A549 (cell line): Measurements from ENCODE around the gene CARTPT. TPM values are rescaled to one million over a fixed set of nuclear protein-coding genes. Genes with fewer than 3 reads are reported as not detected.

Experiments
- ATAC-seq, 2 experiments: fragments of 200-7000 bp in 1 of 2; fragments of >200 bp in 1 of 2; cut with Nextera tagmentation in 1 of 2; cut with Tn5 transposase in 1 of 2; 3 replicates each; pipeline versions ENCODE4 v1.8.0 to v1.9.1; 2018 to 2020; ENCODE audit warnings: mild to moderate bottlenecking in 1 of 2, moderate library complexity in 1 of 2
- CTCF ChIA-PET: fragments of 300-600 bp; sonication (Branson Sonifier 250); formaldehyde crosslinking; extraction: SDS; loops from one replicate; lab custom pipeline; 2021; ENCODE audit warnings: antibody characterized with exemption, inconsistent platforms; lab: Yijun Ruan, JAX
- POLR2A ChIA-PET: fragments of 350-600 bp; formaldehyde crosslinking; extraction: SDS; loops from one replicate; lab custom pipeline; 2021; ENCODE audit warnings: antibody characterized with exemption, inconsistent platforms; lab: Yijun Ruan, JAX
- DNase-seq, 2 experiments: peaks; one replicate each; pipeline versions ENCODE4 v3.0.0 to v3.0.0-alpha.2; 2011 to 2016; ENCODE audit warnings: low read depth in 1 of 2, low spot score in 1 of 2
- FAIRE-seq: peaks from 2 replicates; lab custom pipeline; 2011; peaks lifted over from hg19 to GRCh38; lab: Jason Lieb, UNC
- H3K27ac ChIP-seq, 2 experiments: fragments of >200 bp; sonication (Bioruptor Twin); formaldehyde crosslinking; 3 replicates each; pipeline ENCODE4 v1.5.1; 2016 to 2017
- H3K4me1 ChIP-seq: fragments of >200 bp; sonication (Bioruptor Twin); formaldehyde crosslinking; 3 replicates; pipeline ENCODE4 v1.6.1; 2016
- H3K4me2 ChIP-seq: fragments of >200 bp; sonication (Bioruptor Twin); formaldehyde crosslinking; 3 replicates; pipeline ENCODE4 v1.6.1; 2016
- H3K4me3 ChIP-seq: fragments of >200 bp; sonication (Bioruptor Twin); formaldehyde crosslinking; 3 replicates; pipeline ENCODE4 v1.5.1; 2016
- H3K9me3 ChIP-seq: fragments of >200 bp; sonication (Bioruptor Twin); formaldehyde crosslinking; 3 replicates; pipeline ENCODE4 v1.6.1; 2016
- CBX2 ChIP-seq: fragments of 200-600 bp; sonication (generic); IDR thresholded peaks from 2 replicates; pipeline ENCODE4 v1.6.1; 2016; ENCODE audit warnings: low read depth, mild to moderate bottlenecking, borderline replicate concordance
- CEBPB ChIP-seq, 2 experiments: fragments of >200 bp in 1 of 2; sonication (Bioruptor Twin) in 1 of 2; formaldehyde crosslinking in 1 of 2; IDR thresholded peaks; 2 replicates each; pipeline ENCODE4 v1.6.1; 2012 to 2016
- CHD2 ChIP-seq: fragments of 150-350 bp; IDR thresholded peaks from 2 replicates; pipeline ENCODE4 v1.6.1; 2014; ENCODE audit warnings: low read length; ENCODE audit not compliant: partially characterized antibody
- E2F6 ChIP-seq: IDR thresholded peaks from 2 replicates; pipeline ENCODE4 v1.6.1; 2012; ENCODE audit warnings: low read depth, borderline replicate concordance
- FOSB ChIP-seq: fragments of 250-450 bp; sonication (Bioruptor Pico); IDR thresholded peaks from 2 replicates; pipeline ENCODE4 v1.5.0; 2020; ENCODE audit warnings: mild to moderate bottlenecking, moderate library complexity
- FOSL2 ChIP-seq, 2 experiments: fragments of 450-650 bp in 1 of 2; fragments of >200 bp in 1 of 2; sonication (Bioruptor Twin) in 1 of 2; formaldehyde crosslinking; IDR thresholded peaks; 2 replicates each; pipeline versions ENCODE4 v1.5.0 to v1.6.1; 2016 to 2020; ENCODE audit warnings: mild to moderate bottlenecking in 1 of 2, moderate library complexity in 1 of 2
- GATA3 ChIP-seq: IDR thresholded peaks from 2 replicates; pipeline ENCODE4 v1.6.1; 2012; ENCODE audit warnings: borderline replicate concordance
- HEYL ChIP-seq: fragments of 250-450 bp; sonication (Bioruptor Pico); IDR thresholded peaks from 2 replicates; pipeline ENCODE4 v1.8.0; 2021; ENCODE audit warnings: mild to moderate bottlenecking, moderate library complexity
- MAFK ChIP-seq: fragments of 450-650 bp; IDR thresholded peaks from 2 replicates; pipeline ENCODE4 v1.6.1; 2014; ENCODE audit not compliant: partially characterized antibody
- MAZ ChIP-seq: fragments of 150-350 bp; IDR thresholded peaks from 2 replicates; pipeline ENCODE4 v1.6.1; 2014; ENCODE audit warnings: antibody characterized with exemption, low read depth, low read length, borderline replicate concordance
- PHF8 ChIP-seq: fragments of 200-600 bp; sonication (generic); IDR thresholded peaks from 2 replicates; pipeline ENCODE4 v1.6.1; 2016; ENCODE audit warnings: low read depth, mild to moderate bottlenecking, antibody characterized with exemption, moderate library complexity, borderline replicate concordance
- POLR2A ChIP-seq: IDR thresholded peaks from 2 replicates; pipeline ENCODE4 v1.6.1; 2012; ENCODE audit warnings: mild to moderate bottlenecking, low read length
- POLR2AphosphoS2 ChIP-seq: conservative IDR thresholded peaks from 2 replicates; pipeline ENCODE4 v1.6.1; 2012; ENCODE audit warnings: low read length, improper control_type of control experiment, inconsistent platforms
- RARB ChIP-seq: fragments of 250-450 bp; sonication (Bioruptor Pico); IDR thresholded peaks from 2 replicates; pipeline ENCODE4 v1.8.0; 2021; ENCODE audit warnings: mild to moderate bottlenecking, moderate library complexity
- RFX5 ChIP-seq: fragments of 450-650 bp; IDR thresholded peaks from 2 replicates; pipeline ENCODE4 v1.7.1; 2014; ENCODE audit warnings: antibody characterized with exemption, mild to moderate bottlenecking, moderate library complexity
- RNF2 ChIP-seq: fragments of 200-600 bp; sonication (generic); IDR thresholded peaks from 2 replicates; pipeline ENCODE4 v1.6.1; 2016; ENCODE audit warnings: low read depth, mild to moderate bottlenecking, antibody characterized with exemption, moderate library complexity, borderline replicate concordance
- SMC3 ChIP-seq: fragments of >200 bp; sonication (Bioruptor Twin); formaldehyde crosslinking; IDR thresholded peaks from 3 replicates; pipeline ENCODE4 v1.6.1; 2018; ENCODE audit warnings: inconsistent platforms
- TFCP2L1 ChIP-seq: fragments of 250-450 bp; sonication (Bioruptor Pico); IDR thresholded peaks from 2 replicates; pipeline ENCODE4 v1.5.0; 2021; ENCODE audit warnings: mild to moderate bottlenecking
- USF2 ChIP-seq: fragments of 450-650 bp; IDR thresholded peaks from 2 replicates; pipeline ENCODE4 v1.6.1; 2014; ENCODE audit warnings: antibody characterized with exemption
- ZFP36 ChIP-seq: fragments of 450-650 bp; IDR thresholded peaks from 2 replicates; pipeline ENCODE4 v1.6.1; 2014; ENCODE audit warnings: borderline replicate concordance; ENCODE audit not compliant: partially characterized antibody
- polyA plus RNA-seq, 4 experiments: library from polyadenylated mRNA; depleted of rRNA in 3 of 4; stranded (reverse); fragments of >200 nt; fragmentation: RNase III in 1 of 4; extraction: RNeasy Plus Mini Kit Qiagen cat#74134 plus additional on column Dnase treatment in 1 of 4; gene quantifications; 2 replicates in 3 of 4; 3 replicates in 1 of 4; pipeline ENCODE4 v1.2.3, GENCODE V29; 2011 to 2017

CARTPT gene
- polyA plus RNA-seq, 2 of the 4 experiments (the other 2 are of a cell fraction) = not detected

- ATAC-seq (no peak), DNase-seq (no peak), FAIRE-seq (no peak)
- Histone ChIP-seq H3K4me3 (no peak overlapping the region), H3K4me1 (no peaks in the 10 kb centered on the region), H3K9me3 (0 out of 3 replicates have a peak, but pooled peaks cover 4% of the 10 kb centered on the region), H3K27ac (no peak overlapping the region), H3K4me2 (no peak overlapping the region)
- POLR2A ChIA-PET = no interaction called here
- no peak for TF ChIP-seq MAFK
- no peak for TF ChIP-seq ZFP36
- no peak for TF ChIP-seq PHF8
- TF ChIP-seq FOSB (CRISPR knock-in tag) = no peak
- no peak for TF ChIP-seq USF2
- no peak for TF ChIP-seq SMC3
- no peak for TF ChIP-seq CHD2
- CTCF ChIA-PET = interaction anchor here (0.5 to 1.9 kb wide), 5 partner anchors 10 to 475 kb away, joined by 3 to 8 read pairs (median 4); no protein-coding TSS in a partner anchor
Observed at GRCh38 chr5:71769287-71769686, 50.2 kb downstream of the CARTPT start.

GRCh38 chr5:71770381-71770780 is 51.3 kb downstream of the CARTPT start:
- ATAC-seq = no peak
- no peak for FAIRE-seq
- no peak overlapping the region for H3K27ac ChIP-seq
- POLR2A ChIA-PET = interaction anchor here (0.6 kb wide), 1 partner anchor 519 kb away, joined by 3 read pairs; no protein-coding TSS in a partner anchor
- no peak overlapping the region for H3K4me2 ChIP-seq
- CTCF ChIA-PET = interaction anchor here (0.6 to 5.1 kb wide), 4 partner anchors 9 to 869 kb away, joined by 3 to 27 read pairs (median 6); no protein-coding TSS in a partner anchor
- H3K9me3 ChIP-seq = 0 out of 3 replicates have a peak, but pooled peaks cover 4% of the 10 kb centered on the region
- no peaks in the 10 kb centered on the region for H3K4me1 ChIP-seq
- no peak for DNase-seq
- no peak overlapping the region for H3K4me3 ChIP-seq
- no peak for TF ChIP-seq FOSB (CRISPR knock-in tag)
- TF ChIP-seq POLR2A = no peak
- no peak for TF ChIP-seq CEBPB (IDR thresholded peaks at IDR 0.05)
- no peak for TF ChIP-seq RNF2
- no peak for TF ChIP-seq FOSL2 (IDR thresholded peaks at IDR 0.05)
- TF ChIP-seq FOSL2 (CRISPR knock-in tag; IDR thresholded peaks at IDR 0.05) = no peak
- TF ChIP-seq MAZ = no peak
- no peak for TF ChIP-seq SMC3
- TF ChIP-seq ZFP36 = no peak
- TF ChIP-seq POLR2AphosphoS2 = no peak
- TF ChIP-seq TFCP2L1 = no peak
- no peak for TF ChIP-seq RFX5
- no peak for TF ChIP-seq HEYL (CRISPR knock-in tag)
- no peak for TF ChIP-seq CBX2
- no peak for TF ChIP-seq E2F6
- no peak for TF ChIP-seq GATA3
- no peak for TF ChIP-seq RARB (CRISPR knock-in tag)

Other genes starting within 250 kb of the CARTPT start
- 69.9 and 88.4 TPM in 2 replicates for gene MCCC2, start 131.9 kb upstream of the CARTPT start, polyA plus RNA-seq (2011; rRNA removed)
- gene MCCC2, start 131.9 kb upstream of the CARTPT start, polyA plus RNA-seq (2017; fragmentation: RNase III; extraction: RNeasy Plus Mini Kit Qiagen cat#74134 plus additional on column Dnase treatment) = 47.4 to 52.7 TPM (median 49.4 TPM) in 3 replicates